AML-193 (cell line): ENCODE data around the gene LYPD5.
A peak's percentile ranks its signal among the peaks of the same experiment; 100 is the strongest.
"Not testable (repeated sequence)": the region's sequence is repeated elsewhere in the genome, so short reads cannot be mapped to it uniquely, and the experiment has no call there.

Source experiments
- DNase-seq, 2 experiments: peaks; one replicate each; lab custom pipeline; 2025; lab: John Stamatoyannopoulos, UW

Gene LYPD5

GRCh38 chr19:43778651-43779050, 23.6 kb downstream of the LYPD5 start:
- no peak for DNase-seq

- DNase-seq: peak; percentile 85 to 87
Observed at GRCh38 chr19:43777163-43777695, 25.0 kb downstream of the LYPD5 start.

DNA sequence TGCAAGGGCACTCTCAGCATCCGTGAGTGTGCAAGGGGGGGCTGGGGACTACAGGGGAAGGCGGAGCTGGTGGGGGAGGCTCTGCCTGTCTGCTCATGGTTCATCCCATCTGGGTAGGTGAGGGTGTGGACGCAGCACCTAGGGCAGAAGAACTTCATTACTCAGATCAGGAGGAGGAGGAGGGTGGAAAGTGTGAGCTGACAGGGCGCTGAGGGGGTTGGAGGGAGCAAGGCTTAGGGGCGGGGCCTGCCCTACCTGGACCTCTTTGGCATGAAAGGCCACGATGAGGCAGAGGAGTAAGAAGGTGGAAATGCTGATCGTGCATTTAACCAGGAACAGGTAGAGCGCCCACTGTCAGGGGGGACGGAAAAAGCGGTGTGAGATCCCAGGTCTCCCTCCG, 26.0 kb downstream of the LYPD5 start:
- DNase-seq: no peak

GRCh38 chr19:43775299-43775890, 26.9 kb downstream of the LYPD5 start:
- no peak for DNase-seq

DNA sequence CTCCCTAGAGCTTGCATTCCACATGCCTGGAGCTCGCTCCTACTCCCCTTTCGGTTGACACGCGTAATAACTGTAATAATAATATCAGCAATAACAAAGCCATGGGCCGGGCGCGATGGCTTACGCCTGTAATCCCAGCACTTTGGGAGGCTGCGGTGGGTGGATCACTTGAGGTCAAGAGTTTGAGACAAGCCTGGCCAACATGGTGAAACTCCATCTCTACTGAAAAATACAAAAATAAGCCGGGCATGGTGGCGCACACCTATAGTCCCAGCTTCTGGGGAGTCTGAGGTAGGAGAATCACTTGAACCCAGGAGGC, 27.3 kb downstream of the LYPD5 start:
- not testable (repeated sequence) for DNase-seq

- DNase-seq: no peak
Observed at GRCh38 chr19:43774103-43774939, 27.9 kb downstream of the LYPD5 start.

GRCh38 chr19:43773725-43774102, 28.5 kb downstream of the LYPD5 start:
- DNase-seq: no peak

GRCh38 chr19:43769256-43769655, 33.0 kb downstream of the LYPD5 start:
- no peak for DNase-seq

DNA sequence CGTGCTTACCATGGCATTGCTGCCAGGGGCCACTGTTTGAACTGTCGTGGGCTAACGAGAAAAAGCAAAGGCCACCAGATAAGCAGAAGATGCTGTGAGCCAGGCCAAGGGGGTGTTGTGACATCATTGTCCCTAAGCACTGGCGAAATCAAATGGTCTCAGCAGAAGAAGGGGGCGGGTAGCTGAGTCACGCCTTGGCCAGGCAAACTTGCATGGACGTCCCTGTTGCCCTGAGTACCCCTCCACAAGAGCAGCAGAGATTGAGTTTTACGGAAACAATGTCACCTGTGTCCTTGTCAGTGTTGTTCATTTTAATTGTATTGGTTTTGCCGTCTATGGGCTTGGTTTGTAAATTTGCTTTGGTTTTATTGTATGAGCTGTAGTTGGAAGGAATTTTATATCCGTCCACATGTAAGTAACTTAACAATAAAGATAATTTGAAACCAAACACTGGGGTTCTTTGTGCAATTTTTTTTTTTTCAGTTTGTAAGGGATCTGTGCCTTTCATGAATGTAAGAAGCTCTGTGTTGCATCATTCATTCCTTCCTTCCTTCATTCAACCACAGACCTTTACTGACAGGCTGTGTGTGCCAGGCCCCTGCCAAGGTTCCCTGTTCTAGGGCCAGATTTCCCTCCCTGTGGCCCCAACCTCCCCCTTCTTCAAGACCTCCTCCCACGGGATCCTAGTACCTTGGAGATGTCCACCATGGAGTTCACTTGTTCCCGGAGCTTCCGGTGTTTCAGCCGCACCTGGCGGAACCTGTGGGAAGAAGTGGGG, 33.8 kb downstream of the LYPD5 start:
- peak; percentile 72 to 82 for DNase-seq

DNA sequence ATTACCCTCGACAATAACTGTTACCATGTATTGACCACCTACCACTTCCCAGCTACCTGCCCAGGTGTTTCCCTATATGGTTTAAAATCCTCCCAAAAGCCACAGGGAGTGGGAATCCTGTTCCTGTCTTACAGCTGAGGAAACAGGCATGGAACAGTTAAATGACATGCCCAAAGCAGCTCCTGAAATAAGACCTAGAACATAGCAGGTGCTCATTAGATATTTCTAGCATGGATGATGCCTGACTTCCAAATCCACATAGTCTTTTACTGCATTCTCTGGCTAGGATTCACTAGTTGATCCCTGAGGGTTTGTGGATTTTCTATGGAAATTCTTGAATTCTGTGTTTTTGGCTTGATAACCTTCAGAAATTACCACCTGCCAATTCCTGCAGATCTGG, 34.4 kb downstream of the LYPD5 start:
- DNase-seq: no peak

- DNase-seq: no peak
Observed at GRCh38 chr19:43767316-43767715, 34.9 kb downstream of the LYPD5 start.

DNA sequence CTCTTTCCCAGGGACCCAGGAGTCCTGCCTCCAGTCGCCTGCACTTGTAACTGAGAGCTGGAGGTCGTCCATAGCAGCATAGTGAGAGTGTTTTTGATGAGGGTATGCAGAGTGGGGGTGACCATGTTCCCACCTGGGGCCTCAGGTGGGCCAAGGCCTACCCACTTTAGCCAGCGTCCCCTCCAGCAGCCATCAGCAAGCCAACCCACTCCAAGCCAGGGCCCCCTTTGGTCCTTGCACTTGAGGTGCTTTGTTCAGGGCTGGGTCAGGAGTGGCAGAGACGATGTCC, 35.5 kb downstream of the LYPD5 start:
- no peak for DNase-seq

- peak; percentile 9 to 21 for DNase-seq
Observed at GRCh38 chr19:43765109-43765876, 37.0 kb downstream of the LYPD5 start.

DNA sequence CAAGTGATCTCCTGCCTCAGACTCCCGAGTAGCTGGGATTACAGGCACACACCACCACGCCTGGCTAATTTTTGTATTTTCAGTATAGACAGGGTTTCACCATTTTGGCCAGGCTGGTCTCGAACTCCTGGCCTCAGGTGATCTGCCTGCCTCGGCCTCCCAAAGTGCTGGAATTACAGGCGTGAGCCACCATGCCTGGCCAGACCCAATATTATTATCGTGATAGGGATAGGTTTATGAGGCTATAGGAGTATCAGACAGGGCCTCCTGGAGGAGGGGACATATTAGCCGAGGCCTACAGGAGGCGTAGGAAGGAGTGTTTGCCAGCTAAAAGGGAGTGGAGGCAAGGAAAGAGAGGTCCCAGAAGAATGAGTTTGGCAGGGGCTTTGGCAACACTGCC, 37.6 kb downstream of the LYPD5 start:
- DNase-seq: not testable (repeated sequence)

DNA sequence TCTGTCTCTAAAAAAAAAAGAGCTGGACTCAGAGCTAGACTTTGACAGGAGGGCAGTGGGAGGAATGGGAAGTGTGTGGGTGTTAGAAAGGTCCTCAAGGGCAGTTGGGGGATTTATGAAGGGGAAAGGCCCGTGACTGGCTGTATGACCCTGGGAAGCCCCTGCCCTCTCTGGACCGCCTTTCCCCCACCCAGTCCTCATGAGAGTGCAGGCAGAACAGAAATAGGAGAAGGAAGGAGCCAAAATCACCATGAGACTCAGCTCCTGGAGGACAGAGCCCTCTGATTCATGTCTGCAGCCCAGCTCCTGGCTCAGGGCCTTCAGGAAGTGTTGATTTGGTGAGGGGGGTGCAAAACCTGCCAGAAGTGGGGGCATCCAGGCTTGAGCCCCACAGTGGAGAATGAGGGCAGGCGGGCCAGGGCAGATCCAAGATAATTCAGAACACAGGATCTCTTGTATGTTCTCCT, 38.7 kb downstream of the LYPD5 start:
- DNase-seq: no peak

DNA sequence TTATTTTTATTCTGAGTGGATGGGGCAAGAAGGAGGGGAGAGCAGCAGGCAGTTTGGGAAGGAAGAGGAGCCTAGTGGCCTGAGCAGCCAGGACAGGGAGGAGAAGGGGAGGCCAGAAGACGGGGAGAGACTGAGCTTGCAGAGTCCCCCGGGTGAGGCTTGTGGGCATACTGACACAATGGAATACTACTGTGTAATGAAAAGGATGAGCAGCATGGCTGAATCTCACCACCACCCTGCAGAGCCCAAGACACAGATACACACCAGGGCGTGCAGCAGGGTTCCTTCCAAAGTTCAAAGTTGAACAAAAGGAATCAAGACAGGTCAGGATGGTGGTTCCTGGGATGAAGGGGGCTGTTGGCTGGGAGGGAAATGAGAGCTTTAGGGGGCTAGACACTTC, 39.4 kb downstream of the LYPD5 start:
- no peak for DNase-seq

GRCh38 chr19:43760941-43761340, 41.3 kb downstream of the LYPD5 start:
- no peak for DNase-seq

- DNase-seq: no peak
Observed at GRCh38 chr19:43759515-43759914, 42.7 kb downstream of the LYPD5 start.

GRCh38 chr19:43755256-43755801, 46.9 kb downstream of the LYPD5 start:
- peak; percentile 74 to 79 for DNase-seq

DNA sequence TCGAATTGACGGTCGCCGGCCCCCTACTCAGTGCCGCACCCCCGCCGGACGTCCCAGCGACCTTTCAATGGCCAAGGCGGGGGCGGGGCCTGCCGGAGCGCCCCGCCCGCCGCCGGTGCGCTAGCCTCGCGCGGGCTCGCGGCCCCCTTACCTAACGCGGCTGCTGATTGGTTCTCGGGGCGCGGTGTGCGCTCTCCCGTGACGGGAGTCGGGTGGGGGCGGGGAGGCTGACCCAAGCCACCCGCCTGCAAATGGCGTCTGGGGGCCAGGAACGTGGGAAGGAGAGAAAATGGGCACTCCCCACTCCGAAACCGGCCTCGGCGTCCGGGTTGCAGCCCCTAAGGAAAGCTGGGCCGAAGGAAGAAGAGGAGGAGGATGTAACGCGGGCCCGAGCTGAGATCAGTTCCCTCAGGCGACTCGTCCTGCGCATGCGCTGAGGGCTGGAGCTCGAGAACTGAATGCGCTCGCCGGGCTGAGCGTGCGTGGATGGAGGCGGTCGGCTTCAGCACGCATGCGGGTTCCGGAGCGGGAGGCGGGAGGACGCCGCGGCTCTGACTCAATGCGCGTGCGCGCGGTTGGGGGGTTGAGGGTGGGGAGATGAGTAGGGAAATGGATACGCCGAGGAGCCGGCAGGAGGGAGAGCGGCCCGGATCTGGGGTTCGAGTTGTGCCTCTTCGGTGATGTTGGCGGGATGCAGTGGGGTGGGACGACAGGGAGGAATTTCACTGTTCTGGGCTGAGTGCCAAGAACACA, 47.6 kb downstream of the LYPD5 start, which contains the start of gene SMG9:
TSS of gene SMG9 (minus strand) at position 460 of the 753 bp plus-strand sequence. CDS start 4,221 bp downstream, outside the sequence.
- DNase-seq: peak; percentile 92 to 93

GRCh38 chr19:43754253-43754502, 48.1 kb downstream of the LYPD5 start:
- DNase-seq: no peak
